ENCODE data around the gene RXRG. TPM values are rescaled to one million over a fixed set of nuclear protein-coding genes. Genes with fewer than 3 reads are reported as not detected.
A peak's percentile ranks its signal among the peaks of the same experiment; 100 is the strongest.

Gene RXRG
- total and polyA plus RNA-seq, 2 of the 8 experiments (the other 6 are each of a cell fraction or from before 2014, with no cell fraction given): not detected

DNA sequence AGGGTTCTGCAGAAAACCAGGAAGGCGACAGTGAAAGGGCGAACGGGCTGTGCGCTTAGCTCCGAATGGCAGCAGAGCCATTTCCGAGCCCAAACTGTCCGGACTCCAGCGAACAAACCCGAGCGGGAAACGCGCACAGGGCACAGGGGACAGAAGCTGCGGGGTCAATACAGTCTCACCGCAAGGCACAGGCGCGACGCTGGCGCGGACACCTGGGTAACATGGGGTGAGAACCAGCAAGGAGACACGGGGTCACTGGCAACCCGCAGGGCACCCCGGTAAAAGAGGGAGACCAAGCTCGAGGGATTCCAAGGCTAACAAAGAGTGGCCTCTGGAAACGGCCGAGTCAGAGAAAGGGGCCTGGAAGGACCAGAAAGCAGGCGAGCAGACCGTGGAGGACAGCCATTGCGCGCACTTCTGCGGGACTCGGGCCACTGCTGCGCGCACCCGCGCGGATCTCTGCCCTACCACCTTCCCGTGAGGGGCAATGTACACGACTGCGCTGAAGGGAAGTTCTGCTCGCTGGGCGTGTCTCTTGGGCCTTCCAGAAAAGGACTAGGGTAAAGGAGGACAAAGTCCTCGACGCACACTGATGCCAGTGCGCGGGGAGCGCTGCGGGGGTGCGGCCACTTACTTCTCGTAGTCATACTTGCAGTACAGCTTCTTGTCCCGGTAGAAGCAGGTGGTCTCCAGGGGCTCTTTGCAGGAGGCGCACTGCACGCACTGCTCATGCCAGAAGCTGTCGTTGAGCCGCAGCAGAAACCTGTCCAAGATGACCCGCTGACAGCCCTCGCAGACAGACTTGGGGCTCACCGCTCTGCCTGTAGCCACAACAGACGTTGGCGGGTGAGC is 92.3 kb downstream of the RXRG start:
- peak overlapping the region; percentile 41; the same call in 1 of the 2 replicates for H2AFZ ChIP-seq (ENCODE audit: low read length)
- DNase-seq (ENCODE audit: low read depth in 1 of 2, low spot score in 2 of 2) (peak in 1 of 2 experiments; percentile 80), FAIRE-seq (no peak)
- H2BK15ac ChIP-seq (ENCODE audit: low read length): peak overlapping the region; percentile 61; the same call in 1 of the 2 replicates
- H3K56ac ChIP-seq (replicated peaks; ENCODE audit: insufficient read length, low read depth, low read length): no peak overlapping the region
- H3K9ac ChIP-seq (replicated peaks in 1 of 4; ENCODE audit: extremely low read depth in 1 of 4, low read depth in 3 of 4, low read length in 3 of 4): no peak overlapping the region; a peak in 1 of 7 replicates
- no peak overlapping the region for H2BK5ac ChIP-seq (ENCODE audit: low read depth, low read length)
- CTCF ChIA-PET (ENCODE audit: partially characterized antibody): interaction anchor here (1.0 to 6.2 kb wide), 7 partner anchors 15 to 239 kb away, joined by 3 to 54 read pairs (median 3); no protein-coding TSS in a partner anchor
- H3K14ac ChIP-seq (ENCODE audit: insufficient read length): no peak overlapping the region
- no peak overlapping the region for H4K91ac ChIP-seq (replicated peaks; ENCODE audit: insufficient read length, low read length)
- H3K23ac ChIP-seq (ENCODE audit: insufficient read length): no peak overlapping the region
- no peak overlapping the region for H3K27ac ChIP-seq (ENCODE audit: low read depth, low read length)
- H3K4me3 ChIP-seq (ENCODE audit: extremely low read depth in 1 of 4, insufficient read depth in 2 of 4, low read depth in 3 of 4, low read length in 4 of 4): peak overlapping the region; percentile 24 to 68 (median 40); a peak in 7 of 8 replicates
- no peaks in the 10 kb centered on the region for H3K79me1 ChIP-seq (ENCODE audit: low read depth, low read length)
- peak overlapping the region; percentile 45; the same call in 1 of the 2 replicates for H4K8ac ChIP-seq (ENCODE audit: extremely low read depth, insufficient read depth, low read length)
- peaks cover 6 to 36% (median 23%) of the 10 kb centered on the region in 4 experiments for H3K4me1 ChIP-seq (replicated peaks in 1 of 4; ENCODE audit: control insufficient read depth in 3 of 4, insufficient read depth in 4 of 4, low read length in 3 of 4)
- H3K4ac ChIP-seq (replicated peaks; ENCODE audit: insufficient read length, low read depth, low read length): no peak overlapping the region
- 1% methylated on average over 59 of the region's 59 CpGs; no CpG with 5 or more reads in 1 of the 2 experiments for WGBS, 2 experiments (ENCODE audit: extremely low coverage in 1 of 2, insufficient coverage in 1 of 2, insufficient read length in 1 of 2, insufficient replicate concordance in 2 of 2, low coverage in 1 of 2, low lambda C conversion rate in 2 of 2, missing lambda C conversion rate in 1 of 2)
- peak overlapping the region; percentile 61; the same call in 1 of the 2 replicates for H2BK20ac ChIP-seq (ENCODE audit: low read length)
- H4K5ac ChIP-seq (ENCODE audit: insufficient read length, low read depth, low read length): no peak overlapping the region
- peaks cover 35% of the 10 kb centered on the region; the same call in 1 of the 2 replicates for H3K23me2 ChIP-seq (ENCODE audit: low read depth, low read length)
- no peak overlapping the region for H2AK5ac ChIP-seq (ENCODE audit: low read depth, low read length)
- H4K20me1 ChIP-seq (replicated peaks in 1 of 2; ENCODE audit: control insufficient read depth in 1 of 2, insufficient read depth in 2 of 2, low read length in 2 of 2): peaks cover 4 to 8% of the 10 kb centered on the region in 2 experiments
- H2BK12ac ChIP-seq (ENCODE audit: low read depth, low read length): peak overlapping the region; percentile 53; the same call in 1 of the 2 replicates
- H3K79me2 ChIP-seq (ENCODE audit: control insufficient read depth in 1 of 2, insufficient read depth in 2 of 2, low read length in 2 of 2): no peaks in the 10 kb centered on the region
- H3K4me2 ChIP-seq (ENCODE audit: insufficient read depth in 1 of 2, low read depth in 2 of 2, low read length in 2 of 2): peak overlapping the region; percentile 85 to 95
- POLR2A ChIA-PET (ENCODE audit: partially characterized antibody): interaction anchor here (0.8 kb wide), 1 partner anchor 9 kb away, joined by 3 read pairs; no protein-coding TSS in a partner anchor
- peaks cover 59 to 70% (median 66%) of the 10 kb centered on the region in 4 experiments for H3K27me3 ChIP-seq (replicated peaks in 1 of 4; ENCODE audit: control insufficient read depth in 3 of 4, extremely low read depth in 1 of 4, insufficient read depth in 3 of 4, low read length in 3 of 4)
- no peaks in the 10 kb centered on the region for H3K9me3 ChIP-seq (ENCODE audit: insufficient read depth in 2 of 2, low read depth in 1 of 2, low read length in 1 of 2)
- H3K36me3 ChIP-seq (ENCODE audit: control insufficient read depth in 2 of 4, insufficient read depth in 4 of 4, low read length in 3 of 4): no peaks in the 10 kb centered on the region
- H3K18ac ChIP-seq (ENCODE audit: extremely low read depth, low read length): peak overlapping the region; percentile 48
- no peak overlapping the region for H2BK120ac ChIP-seq (replicated peaks; ENCODE audit: low read depth, low read length)
- TF ChIP-seq CREB1 (IDR thresholded peaks at IDR 0.05) (no peak), EZH2 (IDR thresholded peaks at IDR 0.05; ENCODE audit: low read depth, low read length, severe bottlenecking) (peak; percentile 95), CTBP2 (IDR thresholded peaks at IDR 0.05; ENCODE audit: borderline replicate concordance, insufficient read depth, insufficient read length, low read length) (peak; percentile 84), BCL11A (IDR thresholded peaks at IDR 0.05; ENCODE audit: low read depth in 2 of 2, low read length in 2 of 2) (no peak), POLR2A (IDR thresholded peaks at IDR 0.05; ENCODE audit: control extremely low read depth in 1 of 2, low read depth in 2 of 2, low read length in 2 of 2) (no peak), HDAC2 (IDR thresholded peaks at IDR 0.05; ENCODE audit: borderline replicate concordance in 1 of 2, low read depth in 2 of 2, low read length in 2 of 2) (0 out of 4 replicates have a peak, but pooled peaks of 1 of the 2 experiments have one; percentile 29), YY1 (IDR thresholded peaks at IDR 0.05; ENCODE audit: low read depth, low read length) (0 out of 2 replicates have a peak, but pooled peaks have one; percentile 31), ASH2L (IDR thresholded peaks at IDR 0.05; ENCODE audit: low read length) (peak; percentile 61), EP300 (IDR thresholded peaks at IDR 0.05; ENCODE audit: borderline replicate concordance in 1 of 2, low read depth in 2 of 2, low read length in 2 of 2) (no peak), EGR1 (IDR thresholded peaks at IDR 0.05; ENCODE audit: borderline replicate concordance, low read depth, low read length) (no peak)
